Stomach (tissue), 9 donors: ENCODE data around the gene PTPRJ. TPM values are rescaled to one million over a fixed set of nuclear protein-coding genes. Genes with fewer than 3 reads are reported as not detected.

ENCODE experiments used
- DNase-seq, 2 donors: peaks; one replicate each; pipeline versions ENCODE4 v3.0.0 to v3.0.0-alpha.2; 2013 to 2019
- H3K27ac ChIP-seq, 5 donors: fragments of 200-600 bp in 4 of 5; sonication (generic) in 4 of 5; one replicate each; pipeline ENCODE4 v1.5.1; 2013 to 2019; ENCODE audit warnings: mild to moderate bottlenecking in 1 of 5, moderate library complexity in 1 of 5
- H3K27me3 ChIP-seq, 3 donors: fragments of 200-600 bp; sonication (generic); one replicate each; pipeline ENCODE4 v1.5.1; 2017 to 2019; ENCODE audit warnings: mixed run types in 1 of 3
- H3K36me3 ChIP-seq, 4 donors: fragments of 200-600 bp; sonication (generic); 1 replicate in 3 of 4; 2 replicates in 1 of 4; pipeline ENCODE4 v1.5.1; 2016 to 2019
- H3K4me1 ChIP-seq, 4 donors: fragments of 200-600 bp; sonication (generic); one replicate each; pipeline ENCODE4 v1.5.1; 2016 to 2019
- H3K4me3 ChIP-seq, 4 donors: fragments of 200-600 bp; sonication (generic) in 3 of 4; one replicate each; pipeline ENCODE4 v1.5.1; 2016 to 2019; ENCODE audit warnings: mild to moderate bottlenecking in 1 of 4
- H3K9me3 ChIP-seq, 4 donors: fragments of 200-600 bp; sonication (generic); one replicate each; pipeline ENCODE4 v1.5.1; 2016 to 2019
- CTCF ChIP-seq, 7 experiments: fragments of 450-650 bp in 4 of 7; fragments of 200-600 bp in 3 of 7; sonication (generic) in 3 of 7; IDR thresholded peaks; one replicate each; pipeline ENCODE4 v1.5.1; 2016 to 2019; ENCODE audit warnings: antibody characterized with exemption in 7 of 7, control low read depth in 2 of 7, mild to moderate bottlenecking in 1 of 7
- EP300 ChIP-seq: sonication (generic); formaldehyde crosslinking; IDR thresholded peaks from one replicate; pipeline ENCODE4 v1.6.1; 2017; ENCODE audit warnings: antibody characterized with exemption
- POLR2A ChIP-seq, 4 donors: fragments of 450-650 bp; IDR thresholded peaks; one replicate each; pipeline ENCODE4 v1.6.1; 2016; ENCODE audit warnings: antibody characterized with exemption in 4 of 4, control low read depth in 2 of 4, mild to moderate bottlenecking in 1 of 4, moderate library complexity in 1 of 4
- POLR2AphosphoS5 ChIP-seq, 3 donors: sonication (generic); formaldehyde crosslinking; IDR thresholded peaks; one replicate each; pipeline ENCODE4 v1.6.1; 2016; ENCODE audit warnings: antibody characterized with exemption in 3 of 3
- WGBS, 5 donors: extraction: QIAGEN DNeasy Blood & Tissue Kit in 3 of 5; methylation state at CpG; one replicate each; pipeline versions ENCODE4 v1.1.5 to v1.1.7; 2013 to 2018; 5-methylcytosine and 5-hydroxymethylcytosine counted together
- intact Hi-C: fragments of 100-400 bp; cut with DNase I; formaldehyde crosslinking; loops from one replicate; pipeline ENCODE4 v1.15.1; 2023; ENCODE audit warnings: low total_unique reads
- polyA plus RNA-seq, 3 donors: library from polyadenylated mRNA; stranded (reverse); fragments of 200-250 nt; gene quantifications; one replicate each; pipeline ENCODE4 v1.2.3, GENCODE V29; 2013
- total RNA-seq, 5 donors: library from RNA; depleted of rRNA; stranded (reverse); fragments of >200 nt; gene quantifications; one replicate each; pipeline versions ENCODE4 v1.1.0 to v1.2.3, GENCODE V29; 2014 to 2016
- donor health status: healthy with polysubstance abuse.
- donor health status: Bipolar disorder and iron deficiency.
- donor health status: healthy.

Gene PTPRJ
- total and polyA plus RNA-seq, 8 donors: 2.6 to 351 (median 20.7) TPM

GRCh38 chr11:48005831-48006270 lies 25.5 kb downstream of the PTPRJ start:
- Histone ChIP-seq H3K4me1 (peaks cover 41 to 98% (median 60%) of the 10 kb centered on the region in 4 donors), H3K4me3 (no peak overlapping the region), H3K27me3 (no peaks in the 10 kb centered on the region), H3K9me3 (no peaks in the 10 kb centered on the region), H3K36me3 (no peaks in the 10 kb centered on the region), H3K27ac (peak overlapping the region; percentile 1 to 78 (median 61))
- DNase-seq: no peak
- intact Hi-C loops: no loop called here
- 37 to 65% (median 47%) methylated on average over 4 of the region's 4 CpGs for WGBS, 5 donors
- no peak for TF ChIP-seq POLR2A (IDR thresholded peaks at IDR 0.05)
- TF ChIP-seq EP300: no peak
- TF ChIP-seq CTCF (IDR thresholded peaks at IDR 0.05): no peak
- no peak for TF ChIP-seq POLR2AphosphoS5 (IDR thresholded peaks at IDR 0.05)

DNA sequence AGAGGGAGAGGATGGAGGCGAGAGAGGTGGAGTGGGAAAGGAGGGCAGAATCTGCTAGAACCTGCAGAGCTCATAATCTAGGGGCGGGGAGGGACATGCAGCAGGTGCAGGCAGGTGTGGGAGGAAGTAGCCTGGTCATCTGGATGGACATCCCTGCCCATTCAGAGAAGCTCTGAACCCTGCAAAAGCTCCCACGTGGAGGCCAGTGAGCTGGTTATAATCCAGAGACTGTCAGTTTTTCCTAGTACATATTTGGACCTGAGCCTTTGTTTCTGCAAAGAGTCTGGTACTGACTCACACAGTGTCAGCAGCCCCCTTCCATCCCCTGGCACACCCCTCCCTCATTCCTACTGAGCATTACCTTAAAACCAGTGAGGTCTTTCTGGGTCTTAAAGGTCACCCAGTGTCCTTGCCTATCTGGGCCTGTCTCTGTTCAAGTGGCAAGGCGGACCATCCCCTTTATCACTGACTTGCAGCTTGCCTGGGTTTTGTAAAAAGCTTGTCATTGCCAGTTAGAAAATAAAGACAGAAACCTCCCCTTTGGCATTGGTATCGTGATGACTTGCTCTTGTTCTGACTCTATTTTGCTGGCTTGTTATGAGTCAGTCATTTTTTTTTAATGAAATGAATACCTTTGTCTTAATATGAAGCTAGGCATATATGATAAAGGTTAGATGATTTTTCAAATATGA lies 26.1 kb downstream of the PTPRJ start:
- TF ChIP-seq POLR2AphosphoS5 (IDR thresholded peaks at IDR 0.05) (peak in 1 of 3 donors; percentile 2), EP300 (no peak)
- intact Hi-C loops: no loop called here
- Histone ChIP-seq H3K36me3 (no peaks in the 10 kb centered on the region), H3K9me3 (no peaks in the 10 kb centered on the region), H3K27me3 (no peaks in the 10 kb centered on the region), H3K4me1 (peaks cover 46 to 98% (median 59%) of the 10 kb centered on the region in 4 donors), H3K4me3 (no peak overlapping the region), H3K27ac (peak overlapping the region; percentile 16 to 78 (median 61))
- 44 to 59% (median 44%) methylated on average over 5 of the region's 5 CpGs for WGBS, 5 donors
- DNase-seq: peak in 1 of 2 donors; percentile 55

DNA sequence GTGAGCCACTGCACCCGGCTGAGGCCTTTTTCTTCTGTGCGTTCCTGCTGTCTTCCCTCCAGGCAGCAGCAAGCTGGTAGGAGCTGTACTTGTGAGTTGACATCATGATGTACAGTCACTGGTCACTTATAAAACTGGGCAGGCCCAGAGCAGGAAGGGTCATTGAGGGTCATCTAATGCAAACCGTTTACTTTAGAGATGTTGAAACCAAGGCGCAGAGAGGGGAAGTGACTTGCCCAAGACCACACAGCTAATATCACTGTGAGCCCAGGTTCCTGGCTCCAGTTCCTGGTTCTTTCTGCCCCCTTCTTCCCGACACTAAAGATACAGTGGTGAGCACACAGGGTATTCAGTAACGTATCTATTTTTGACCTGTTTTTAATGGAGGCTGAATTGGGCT lies 27.3 kb downstream of the PTPRJ start:
- DNase-seq: no peak
- TF ChIP-seq POLR2A (IDR thresholded peaks at IDR 0.05): no peak
- no peak for TF ChIP-seq EP300
- TF ChIP-seq CTCF (IDR thresholded peaks at IDR 0.05): no peak
- TF ChIP-seq POLR2AphosphoS5 (IDR thresholded peaks at IDR 0.05): peak in 1 of 3 donors; percentile 25
- H3K27ac ChIP-seq: peak overlapping the region in 4 of 5 donors; percentile 60 to 78 (median 62)
- peaks cover 38 to 98% (median 58%) of the 10 kb centered on the region in 4 donors for H3K4me1 ChIP-seq
- no peaks in the 10 kb centered on the region for H3K9me3 ChIP-seq
- 47 to 66% (median 56%) methylated on average over 6 of the region's 6 CpGs for WGBS, 5 donors
- H3K4me3 ChIP-seq: no peak overlapping the region
- no peaks in the 10 kb centered on the region for H3K27me3 ChIP-seq
- intact Hi-C loops: no loop called here
- H3K36me3 ChIP-seq: no peaks in the 10 kb centered on the region

DNA sequence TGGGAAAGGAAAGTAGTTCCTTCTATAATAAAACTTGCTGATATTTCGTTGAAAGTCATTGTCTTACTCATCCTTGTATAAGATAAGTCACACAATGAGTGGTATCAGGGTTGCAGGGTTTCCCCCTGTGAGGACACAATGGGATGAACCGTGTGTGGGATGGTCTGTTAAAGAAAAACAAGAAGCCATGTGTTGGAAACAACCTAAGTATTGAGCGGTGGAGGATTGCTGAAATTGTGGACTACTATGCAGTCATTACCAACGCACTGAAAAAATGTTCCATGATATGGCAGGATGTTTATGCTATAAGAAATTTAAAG lies 28.6 kb downstream of the PTPRJ start:
- intact Hi-C loops: no loop called here
- Histone ChIP-seq H3K9me3 (no peaks in the 10 kb centered on the region), H3K4me3 (no peak overlapping the region), H3K4me1 (peaks cover 40 to 99% (median 64%) of the 10 kb centered on the region in 4 donors), H3K27ac (peak overlapping the region in 1 of 5 donors; percentile 78), H3K27me3 (no peaks in the 10 kb centered on the region), H3K36me3 (no peaks in the 10 kb centered on the region)
- no peak for TF ChIP-seq POLR2A (IDR thresholded peaks at IDR 0.05)
- no peak for TF ChIP-seq POLR2AphosphoS5 (IDR thresholded peaks at IDR 0.05)
- no peak for TF ChIP-seq EP300
- no peak for TF ChIP-seq CTCF (IDR thresholded peaks at IDR 0.05)
- WGBS, 5 donors: 76 to 80% (median 79%) methylated on average over 4 of the region's 4 CpGs
- no peak for DNase-seq
